ENCODE results near the gene TBXA2R. TPM values are rescaled to one million over a fixed set of nuclear protein-coding genes. Genes with fewer than 3 reads are reported as not detected.
"Not testable (repeated sequence)": the region's sequence is repeated elsewhere in the genome, so short reads cannot be mapped to it uniquely, and the experiment has no call there.

Gene TBXA2R
- total and polyA plus RNA-seq, 4 experiments from 2014 or later, result 0.35 to 1.1 (median 0.67) TPM

DNA sequence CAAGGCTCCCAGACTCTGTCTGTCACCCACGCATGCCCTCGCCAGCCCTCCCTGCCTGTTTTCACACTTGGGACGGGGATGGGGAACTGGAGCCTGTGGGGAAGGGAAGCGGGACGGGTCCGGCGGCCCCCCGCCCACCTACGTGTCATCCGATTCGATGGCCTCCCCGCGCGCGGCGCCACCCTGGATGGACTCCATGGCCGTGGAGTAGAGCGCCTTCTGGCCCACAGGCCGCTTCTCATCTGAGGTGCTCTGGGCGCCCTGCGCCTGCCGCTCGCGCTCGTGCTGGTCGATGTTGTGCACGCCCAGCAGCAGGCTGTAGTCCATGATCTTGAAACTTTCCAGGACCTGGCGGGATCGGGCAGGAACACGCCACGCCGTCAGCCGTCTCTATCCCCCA lies 45.0 kb upstream of the TBXA2R start:
- Histone ChIP-seq H3K4me3 (ENCODE audit: low read length in 2 of 2) (no peak overlapping the region), H3K4me1 (ENCODE audit: insufficient read depth, low read length) (no peaks in the 10 kb centered on the region), H3K27me3 (ENCODE audit: insufficient read depth, low read length) (no peaks in the 10 kb centered on the region), H3K27ac (ENCODE audit: low read depth, low read length) (no peak overlapping the region), H3K36me3 (ENCODE audit: insufficient read depth, low read length) (no peaks in the 10 kb centered on the region), H3K9me3 (ENCODE audit: control insufficient read depth in 1 of 2, low read length in 2 of 2) (no peaks in the 10 kb centered on the region)
- CTCF ChIA-PET (ENCODE audit: partially characterized antibody), result no interaction called here
- Mint-ChIP-seq H3K9me3 (no peaks in the 10 kb centered on the region), H3K27me3 (no peaks in the 10 kb centered on the region), H3K27ac (peak overlapping the region in 1 of 7 donors; percentile 85), H3K36me3 (peaks cover 0 to 3% of the 10 kb centered on the region in 2 donors), H3K4me3 (no peak overlapping the region), H3K4me1 (no peaks in the 10 kb centered on the region)
- DNase-seq, result no peak
- intact Hi-C loops (cut with micrococcal nuclease), result no loop called here
- POLR2A ChIA-PET (ENCODE audit: partially characterized antibody), result no interaction called here

DNA sequence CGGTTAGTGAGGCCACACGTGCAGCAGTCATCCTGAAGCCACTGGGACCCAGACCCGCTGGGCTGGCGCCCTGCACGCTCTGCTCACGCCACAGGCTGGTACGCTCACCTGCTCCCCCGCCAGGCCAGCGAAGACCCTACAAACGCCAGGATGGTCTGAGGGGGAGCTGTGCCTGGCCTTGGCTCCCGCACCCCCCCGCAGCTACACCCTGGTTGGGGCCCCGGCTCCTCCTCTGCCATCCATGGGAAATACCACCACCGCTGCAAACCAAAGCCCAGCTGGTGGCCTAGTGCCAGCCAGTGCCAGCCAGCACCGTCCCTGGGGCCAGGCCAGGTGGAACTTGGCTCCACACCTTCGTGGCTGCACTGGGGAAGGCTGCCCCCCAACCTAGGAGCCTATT lies 43.2 kb upstream of the TBXA2R start:
- Mint-ChIP-seq H3K4me1 (no peaks in the 10 kb centered on the region), H3K9me3 (no peaks in the 10 kb centered on the region), H3K27ac (no peak overlapping the region), H3K27me3 (no peaks in the 10 kb centered on the region), H3K4me3 (no peak overlapping the region), H3K36me3 (peaks cover 0 to 6% of the 10 kb centered on the region in 2 donors)
- POLR2A ChIA-PET (ENCODE audit: partially characterized antibody), result no interaction called here
- Histone ChIP-seq H3K27me3 (ENCODE audit: insufficient read depth, low read length) (no peaks in the 10 kb centered on the region), H3K36me3 (ENCODE audit: insufficient read depth, low read length) (no peaks in the 10 kb centered on the region), H3K27ac (ENCODE audit: low read depth, low read length) (no peak overlapping the region), H3K4me3 (ENCODE audit: low read length in 2 of 2) (no peak overlapping the region), H3K9me3 (ENCODE audit: control insufficient read depth in 1 of 2, low read length in 2 of 2) (no peaks in the 10 kb centered on the region), H3K4me1 (ENCODE audit: insufficient read depth, low read length) (no peaks in the 10 kb centered on the region)
- no peak for DNase-seq
- intact Hi-C loops (cut with micrococcal nuclease), result no loop called here
- CTCF ChIA-PET (ENCODE audit: partially characterized antibody), result no interaction called here

DNA sequence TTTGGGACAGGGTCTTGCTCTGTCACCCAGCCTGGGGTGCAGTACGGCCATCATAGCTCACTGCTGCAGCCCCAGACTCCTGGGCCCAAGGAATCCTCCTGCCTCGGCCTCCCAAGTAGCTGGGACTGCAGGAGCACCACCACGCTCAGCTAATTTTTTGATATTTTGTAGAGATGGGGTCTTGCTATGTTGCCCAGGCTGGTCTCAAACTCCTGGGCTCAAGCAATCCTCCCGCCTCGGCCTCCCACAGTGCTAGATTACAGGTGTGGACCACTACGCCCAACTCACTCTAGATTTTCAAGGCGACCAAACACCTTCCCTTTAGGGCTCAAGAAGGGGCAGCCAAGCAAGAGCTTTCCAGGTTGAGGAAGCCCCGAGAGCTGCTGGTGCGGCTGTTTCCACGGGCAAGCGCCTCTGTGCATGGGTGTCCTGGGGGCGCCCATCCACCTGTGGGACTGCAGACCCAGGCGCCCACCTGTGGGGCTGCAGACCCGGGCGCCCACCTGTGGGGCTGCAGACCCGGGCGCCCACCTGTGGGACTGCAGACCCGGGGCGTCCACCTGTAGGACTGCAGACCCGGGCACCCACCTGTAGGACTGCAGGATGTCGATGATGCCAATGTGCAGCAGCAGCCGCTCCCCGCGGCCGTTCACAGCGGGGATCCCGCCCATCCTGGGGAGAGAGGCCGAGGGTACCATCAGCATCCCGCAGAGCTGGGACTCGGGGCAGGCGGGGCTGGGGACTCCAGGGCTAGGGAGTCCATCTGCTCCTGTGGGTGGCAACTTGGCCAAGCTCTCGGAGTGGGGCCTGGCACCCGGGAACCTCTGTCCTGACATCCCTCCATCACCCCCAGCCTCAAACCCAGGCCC lies 41.6 kb upstream of the TBXA2R start:
- no peak overlapping the region for H3K27ac ChIP-seq (ENCODE audit: low read depth, low read length)
- Mint-ChIP-seq H3K9me3 (no peaks in the 10 kb centered on the region), H3K4me1 (no peaks in the 10 kb centered on the region), H3K4me3 (no peak overlapping the region), H3K27me3 (no peaks in the 10 kb centered on the region), H3K27ac (peak overlapping the region in 1 of 7 donors; percentile 70), H3K36me3 (peaks cover 0 to 6% of the 10 kb centered on the region in 2 donors)
- CTCF ChIA-PET (ENCODE audit: partially characterized antibody), result no interaction called here
- no peaks in the 10 kb centered on the region for H3K4me1 ChIP-seq (ENCODE audit: insufficient read depth, low read length)
- POLR2A ChIA-PET (ENCODE audit: partially characterized antibody), result no interaction called here
- H3K36me3 ChIP-seq (ENCODE audit: insufficient read depth, low read length), result no peaks in the 10 kb centered on the region
- H3K27me3 ChIP-seq (ENCODE audit: insufficient read depth, low read length), result no peaks in the 10 kb centered on the region
- no peaks in the 10 kb centered on the region for H3K9me3 ChIP-seq (ENCODE audit: control insufficient read depth in 1 of 2, low read length in 2 of 2)
- DNase-seq, result no peak
- H3K4me3 ChIP-seq (ENCODE audit: low read length in 2 of 2), result no peak overlapping the region
- intact Hi-C loops (cut with micrococcal nuclease), result no loop called here

DNA sequence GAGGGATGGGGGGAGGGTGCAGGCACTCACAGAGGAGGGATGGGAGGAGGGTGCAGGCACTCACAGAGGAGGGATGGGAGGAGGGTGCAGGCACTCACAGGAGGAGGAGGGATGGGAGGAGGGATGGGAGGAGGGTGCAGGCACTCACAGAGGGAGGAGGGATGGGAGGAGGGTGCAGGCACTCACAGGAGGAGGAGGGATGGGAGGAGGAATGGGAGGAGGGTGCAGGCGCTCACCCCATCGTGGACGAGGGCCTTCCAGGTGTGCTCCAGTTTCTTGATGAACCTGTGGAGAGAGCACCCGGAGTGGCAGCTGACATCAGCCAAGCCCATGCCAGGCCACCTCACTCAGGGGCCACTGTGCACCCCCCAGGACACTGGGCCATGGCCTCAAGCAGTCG lies 40.4 kb upstream of the TBXA2R start:
- H3K9me3 Mint-ChIP-seq; H3K27ac ChIP-seq (ENCODE audit: low read depth, low read length); H3K36me3 Mint-ChIP-seq; H3K36me3 ChIP-seq (ENCODE audit: insufficient read depth, low read length); H3K4me3 ChIP-seq (ENCODE audit: low read length in 2 of 2); H3K27ac Mint-ChIP-seq; intact Hi-C loops (cut with micrococcal nuclease); H3K9me3 ChIP-seq (ENCODE audit: control insufficient read depth in 1 of 2, low read length in 2 of 2); H3K4me1 Mint-ChIP-seq; POLR2A ChIA-PET (ENCODE audit: partially characterized antibody); H3K4me1 ChIP-seq (ENCODE audit: insufficient read depth, low read length); CTCF ChIA-PET (ENCODE audit: partially characterized antibody); H3K27me3 ChIP-seq (ENCODE audit: insufficient read depth, low read length); H3K27me3 Mint-ChIP-seq; DNase-seq; H3K4me3 Mint-ChIP-seq: not testable (repeated sequence)

DNA sequence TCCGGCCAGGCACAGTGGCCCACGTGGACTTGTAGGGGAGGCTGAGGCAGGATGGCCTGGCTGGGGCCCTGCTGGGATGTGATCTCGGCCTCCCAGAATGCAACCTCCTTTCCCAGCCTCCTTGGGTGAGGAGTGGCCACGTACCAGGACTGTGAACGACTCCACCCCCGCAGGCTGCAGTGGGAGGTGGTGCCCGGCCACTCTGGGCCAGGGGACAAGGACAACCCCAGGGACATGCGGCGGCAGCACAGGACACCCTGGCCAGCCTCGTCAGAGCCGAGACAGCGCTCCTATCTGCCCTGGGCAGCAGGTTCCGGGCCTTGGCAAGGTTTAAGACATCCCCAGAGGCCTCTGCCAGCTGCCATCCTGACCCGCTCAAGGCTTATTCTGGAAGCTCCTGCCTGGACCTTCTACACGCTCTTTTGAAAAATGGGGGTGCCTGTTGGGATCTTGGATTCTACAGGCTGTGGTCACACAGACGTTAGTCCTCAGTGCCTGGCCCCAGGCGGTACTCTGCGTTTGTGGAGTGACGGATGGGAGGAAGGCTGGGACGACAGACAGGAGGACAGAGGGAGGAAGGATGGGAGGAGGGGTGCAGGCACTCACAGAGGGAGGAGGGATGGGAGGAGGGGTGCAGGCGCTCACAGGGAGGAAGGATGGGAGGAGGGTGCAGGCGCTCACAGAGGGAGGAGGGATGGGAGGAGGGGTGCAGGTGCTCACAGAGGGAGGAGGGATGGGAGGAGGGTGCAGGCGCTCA lies 39.8 kb upstream of the TBXA2R start:
- H3K27me3 Mint-ChIP-seq, result no peaks in the 10 kb centered on the region
- no peaks in the 10 kb centered on the region for H3K36me3 ChIP-seq (ENCODE audit: insufficient read depth, low read length)

DNA sequence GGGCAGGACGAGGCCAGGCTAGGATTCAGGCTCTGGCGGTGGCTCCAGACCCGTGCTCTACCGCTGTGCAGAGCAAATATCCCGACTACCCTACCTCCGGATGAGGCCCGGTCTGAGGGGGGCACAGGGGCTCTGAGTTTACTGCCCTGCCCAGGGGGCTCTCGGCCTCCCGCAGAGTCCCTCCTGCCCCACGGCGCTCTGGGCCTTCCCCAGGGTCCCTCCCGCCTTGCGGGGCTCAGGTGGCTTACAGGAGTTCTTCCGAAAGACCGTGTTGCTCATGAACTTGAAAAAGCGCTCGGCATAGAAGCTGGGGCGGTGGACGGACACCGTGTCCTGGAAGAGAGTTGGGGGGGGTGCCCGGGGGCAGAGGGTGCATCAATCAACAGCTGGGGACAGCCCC lies 39.1 kb upstream of the TBXA2R start:
- no peaks in the 10 kb centered on the region for H3K27me3 Mint-ChIP-seq
- intact Hi-C loops (cut with micrococcal nuclease), result no loop called here
- H3K4me1 Mint-ChIP-seq, result no peaks in the 10 kb centered on the region
- Histone ChIP-seq H3K9me3 (ENCODE audit: control insufficient read depth in 1 of 2, low read length in 2 of 2) (no peaks in the 10 kb centered on the region), H3K36me3 (ENCODE audit: insufficient read depth, low read length) (no peaks in the 10 kb centered on the region), H3K27ac (ENCODE audit: low read depth, low read length) (no peak overlapping the region), H3K4me1 (ENCODE audit: insufficient read depth, low read length) (no peaks in the 10 kb centered on the region), H3K4me3 (ENCODE audit: low read length in 2 of 2) (no peak overlapping the region), H3K27me3 (ENCODE audit: insufficient read depth, low read length) (no peaks in the 10 kb centered on the region)
- CTCF ChIA-PET (ENCODE audit: partially characterized antibody), result no interaction called here
- no peaks in the 10 kb centered on the region for H3K9me3 Mint-ChIP-seq
- H3K36me3 Mint-ChIP-seq, result peaks cover 4 to 6% of the 10 kb centered on the region in 2 donors
- no peak overlapping the region for H3K27ac Mint-ChIP-seq
- no peak for DNase-seq
- no peak overlapping the region for H3K4me3 Mint-ChIP-seq
- POLR2A ChIA-PET (ENCODE audit: partially characterized antibody), result no interaction called here

More for the DNA sequence above, 39.8 kb upstream of the TBXA2R start:
- intact Hi-C loops (cut with micrococcal nuclease), result no loop called here
- Histone ChIP-seq H3K27me3 (ENCODE audit: insufficient read depth, low read length) (no peaks in the 10 kb centered on the region), H3K9me3 (ENCODE audit: control insufficient read depth in 1 of 2, low read length in 2 of 2) (no peaks in the 10 kb centered on the region), H3K4me3 (ENCODE audit: low read length in 2 of 2) (no peak overlapping the region), H3K27ac (ENCODE audit: low read depth, low read length) (no peak overlapping the region), H3K4me1 (ENCODE audit: insufficient read depth, low read length) (no peaks in the 10 kb centered on the region)
- peaks cover 4 to 6% of the 10 kb centered on the region in 2 donors for H3K36me3 Mint-ChIP-seq
- POLR2A ChIA-PET (ENCODE audit: partially characterized antibody), result no interaction called here
- no peak overlapping the region for H3K27ac Mint-ChIP-seq
- no peak overlapping the region for H3K4me3 Mint-ChIP-seq
- H3K4me1 Mint-ChIP-seq, result no peaks in the 10 kb centered on the region
- no peak for DNase-seq
- CTCF ChIA-PET (ENCODE audit: partially characterized antibody), result no interaction called here
- no peaks in the 10 kb centered on the region for H3K9me3 Mint-ChIP-seq

DNA sequence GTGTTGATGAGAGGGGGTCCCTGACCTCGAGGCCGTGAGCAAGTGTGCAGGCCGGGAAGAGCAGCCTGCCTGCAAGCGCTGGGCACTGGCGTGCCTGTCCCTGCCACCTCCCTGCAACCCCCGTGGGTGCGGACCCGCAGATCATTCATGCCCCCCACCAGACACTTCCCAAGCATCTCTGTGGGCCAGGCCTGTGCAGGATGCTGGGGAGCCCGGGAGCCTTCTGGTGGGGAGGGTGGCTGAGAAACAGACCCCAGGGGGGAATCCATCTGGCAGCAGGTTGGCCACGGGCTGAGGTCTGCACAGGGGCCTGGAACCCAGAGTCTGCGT lies 38.4 kb upstream of the TBXA2R start:
- Mint-ChIP-seq H3K27me3 (no peaks in the 10 kb centered on the region), H3K4me1 (no peaks in the 10 kb centered on the region), H3K4me3 (no peak overlapping the region), H3K27ac (no peak overlapping the region), H3K36me3 (peaks cover 5 to 6% of the 10 kb centered on the region in 2 donors), H3K9me3 (no peaks in the 10 kb centered on the region)
- POLR2A ChIA-PET (ENCODE audit: partially characterized antibody), result no interaction called here
- intact Hi-C loops (cut with micrococcal nuclease), result no loop called here
- no peaks in the 10 kb centered on the region for H3K27me3 ChIP-seq (ENCODE audit: insufficient read depth, low read length)
- H3K9me3 ChIP-seq (ENCODE audit: control insufficient read depth in 1 of 2, low read length in 2 of 2), result no peaks in the 10 kb centered on the region
- H3K36me3 ChIP-seq (ENCODE audit: insufficient read depth, low read length), result no peaks in the 10 kb centered on the region
- H3K27ac ChIP-seq (ENCODE audit: low read depth, low read length), result no peak overlapping the region
- no peak overlapping the region for H3K4me3 ChIP-seq (ENCODE audit: low read length in 2 of 2)
- CTCF ChIA-PET (ENCODE audit: partially characterized antibody), result no interaction called here
- DNase-seq, result no peak
- H3K4me1 ChIP-seq (ENCODE audit: insufficient read depth, low read length), result no peaks in the 10 kb centered on the region
